ENCODE data around the gene CABCOCO1. TPM values are rescaled to one million over a fixed set of nuclear protein-coding genes. Genes with fewer than 3 reads are reported as not detected.
A peak's percentile ranks its signal among the peaks of the same experiment; 100 is the strongest.

Gene CABCOCO1
- total and polyA plus RNA-seq, 9 of the 15 experiments (the other 6 are each of a cell fraction or from before 2014, with no cell fraction given) = 0.04 TPM; not detected in 8

DNA sequence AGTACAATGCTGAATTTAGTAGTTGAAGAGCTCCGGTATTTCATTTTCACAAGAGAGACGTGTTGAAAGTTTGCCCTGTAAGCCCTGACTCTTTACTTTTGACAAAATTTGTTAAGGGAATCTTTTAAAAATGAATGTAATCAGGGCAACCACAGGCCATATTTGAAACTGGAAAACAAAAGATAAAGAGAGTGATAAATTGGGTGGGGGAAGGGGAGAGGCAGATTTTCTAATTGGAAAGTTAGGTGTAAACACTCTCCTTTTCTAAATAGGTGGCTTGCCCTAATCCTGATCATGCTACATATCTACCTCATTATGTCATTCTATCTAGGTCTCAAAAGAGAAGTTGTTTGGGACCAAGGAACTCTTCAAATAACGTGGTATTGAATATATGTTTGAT is 90.7 kb downstream of the CABCOCO1 start (continued):
- TF ChIP-seq MCM2 (IDR thresholded peaks at IDR 0.05; ENCODE audit: low read depth) (no peak), COPS2 (conservative IDR thresholded peaks at IDR 0.05) (no peak), ZSCAN32 (CRISPR knock-in tag; IDR thresholded peaks at IDR 0.05) (no peak), TGIF2 (CRISPR knock-in tag; IDR thresholded peaks at IDR 0.05) (no peak), EP400 (IDR thresholded peaks at IDR 0.05) (no peak), ZNF778 (CRISPR knock-in tag; IDR thresholded peaks at IDR 0.05) (no peak), ZNF224 (CRISPR knock-in tag; IDR thresholded peaks at IDR 0.05) (no peak), PTRF (tag; IDR thresholded peaks at IDR 0.05) (no peak), HDGF (IDR thresholded peaks at IDR 0.05) (no peak), BACH1 (tag; IDR thresholded peaks at IDR 0.05) (no peak), CBFA2T3 (IDR thresholded peaks at IDR 0.05) (peak; percentile 57), CEBPB (tag; IDR thresholded peaks at IDR 0.05) (no peak), XRCC3 (IDR thresholded peaks at IDR 0.05) (no peak), POU5F1 (IDR thresholded peaks at IDR 0.05; ENCODE audit: borderline replicate concordance, low read depth, low read length, partially characterized antibody) (no peak), SIN3A (IDR thresholded peaks at IDR 0.05; ENCODE audit: borderline replicate concordance in 2 of 2, control insufficient read depth in 1 of 2, low read depth in 2 of 2, low read length in 2 of 2) (no peak), SMARCB1 (IDR thresholded peaks at IDR 0.05; ENCODE audit: insufficient read length, low read depth) (no peak), HSF4 (CRISPR knock-in tag; IDR thresholded peaks at IDR 0.05; ENCODE audit: borderline replicate concordance) (no peak), ZNF347 (CRISPR knock-in tag; IDR thresholded peaks at IDR 0.05; ENCODE audit: low read depth) (no peak), RCOR1 (IDR thresholded peaks at IDR 0.05; ENCODE audit: borderline replicate concordance in 1 of 2, low read depth in 2 of 2, low read length in 2 of 2) (peak in 1 of 2 experiments; percentile 55; a peak in 1 of 4 replicates), BCL6 (CRISPR knock-in tag; IDR thresholded peaks at IDR 0.05) (no peak), CHD1 (IDR thresholded peaks at IDR 0.05; ENCODE audit: low read length) (no peak), SNIP1 (IDR thresholded peaks at IDR 0.05; ENCODE audit: low read depth) (no peak), ZNF830 (CRISPR knock-in tag; IDR thresholded peaks at IDR 0.05) (no peak), HNRNPK (IDR thresholded peaks at IDR 0.05; ENCODE audit: low read depth, low read length, poor library complexity, severe bottlenecking) (no peak), ASH1L (IDR thresholded peaks at IDR 0.05; ENCODE audit: borderline replicate concordance, low read depth, partially characterized antibody) (no peak)
- TF ChIP-seq, protein P1, sequence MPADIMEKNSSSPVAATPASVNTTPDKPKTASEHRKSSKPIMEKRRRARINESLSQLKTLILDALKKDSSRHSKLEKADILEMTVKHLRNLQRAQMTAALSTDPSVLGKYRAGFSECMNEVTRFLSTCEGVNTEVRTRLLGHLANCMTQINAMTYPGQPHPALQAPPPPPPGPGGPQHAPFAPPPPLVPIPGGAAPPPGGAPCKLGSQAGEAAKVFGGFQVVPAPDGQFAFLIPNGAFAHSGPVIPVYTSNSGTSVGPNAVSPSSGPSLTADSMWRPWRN (IDR thresholded peaks at IDR 0.05; ENCODE audit: low read depth) = no peak
- TF ChIP-seq, protein P2, sequence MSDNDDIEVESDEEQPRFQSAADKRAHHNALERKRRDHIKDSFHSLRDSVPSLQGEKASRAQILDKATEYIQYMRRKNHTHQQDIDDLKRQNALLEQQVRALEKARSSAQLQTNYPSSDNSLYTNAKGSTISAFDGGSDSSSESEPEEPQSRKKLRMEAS (CRISPR knock-in tag; IDR thresholded peaks at IDR 0.05) = no peak
- TF ChIP-seq, protein P3, sequence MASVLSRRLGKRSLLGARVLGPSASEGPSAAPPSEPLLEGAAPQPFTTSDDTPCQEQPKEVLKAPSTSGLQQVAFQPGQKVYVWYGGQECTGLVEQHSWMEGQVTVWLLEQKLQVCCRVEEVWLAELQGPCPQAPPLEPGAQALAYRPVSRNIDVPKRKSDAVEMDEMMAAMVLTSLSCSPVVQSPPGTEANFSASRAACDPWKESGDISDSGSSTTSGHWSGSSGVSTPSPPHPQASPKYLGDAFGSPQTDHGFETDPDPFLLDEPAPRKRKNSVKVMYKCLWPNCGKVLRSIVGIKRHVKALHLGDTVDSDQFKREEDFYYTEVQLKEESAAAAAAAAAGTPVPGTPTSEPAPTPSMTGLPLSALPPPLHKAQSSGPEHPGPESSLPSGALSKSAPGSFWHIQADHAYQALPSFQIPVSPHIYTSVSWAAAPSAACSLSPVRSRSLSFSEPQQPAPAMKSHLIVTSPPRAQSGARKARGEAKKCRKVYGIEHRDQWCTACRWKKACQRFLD (CRISPR knock-in tag; IDR thresholded peaks at IDR 0.05) = no peak
- TF ChIP-seq, protein P4, sequence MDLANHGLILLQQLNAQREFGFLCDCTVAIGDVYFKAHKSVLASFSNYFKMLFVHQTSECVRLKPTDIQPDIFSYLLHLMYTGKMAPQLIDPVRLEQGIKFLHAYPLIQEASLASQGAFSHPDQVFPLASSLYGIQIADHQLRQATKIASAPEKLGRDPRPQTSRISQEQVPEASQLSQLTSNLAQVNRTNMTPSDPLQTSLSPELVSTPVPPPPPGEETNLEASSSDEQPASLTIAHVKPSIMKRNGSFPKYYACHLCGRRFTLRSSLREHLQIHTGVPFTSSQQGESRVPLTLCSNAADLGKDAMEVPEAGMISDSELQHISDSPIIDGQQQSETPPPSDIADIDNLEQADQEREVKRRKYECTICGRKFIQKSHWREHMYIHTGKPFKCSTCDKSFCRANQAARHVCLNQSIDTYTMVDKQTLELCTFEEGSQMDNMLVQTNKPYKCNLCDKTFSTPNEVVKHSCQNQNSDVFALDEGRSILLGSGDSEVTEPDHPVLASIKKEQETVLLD (IDR thresholded peaks at IDR 0.05) = no peak

All from K562 (cell line).